Activated CD4-positive, alpha-beta T cell treated with anti-CD3 and anti-CD28 coated beads, Interleukin-2, amount 10 ng/mL, durations not matched to agents 24 days and 14 days (primary cell): ENCODE results near the gene DEPDC5. TPM values are rescaled to one million over a fixed set of nuclear protein-coding genes. Genes with fewer than 3 reads are reported as not detected.

Experiments
- DNase-seq: peaks from one replicate; pipeline ENCODE4 v3.0.0; 2022
- H3K27ac Mint-ChIP-seq: one replicate; pipeline ENCODE4 v1.8.0; 2022; ENCODE audit warnings: mild to moderate bottlenecking, mixed read lengths
- H3K27me3 Mint-ChIP-seq: one replicate; pipeline ENCODE4 v1.8.0; 2022; ENCODE audit warnings: mixed read lengths
- H3K36me3 Mint-ChIP-seq: one replicate; pipeline ENCODE4 v1.8.0; 2022; ENCODE audit warnings: low read depth, mild to moderate bottlenecking, mixed read lengths
- H3K4me1 Mint-ChIP-seq: one replicate; pipeline ENCODE4 v1.8.0; 2021; ENCODE audit warnings: mixed read lengths
- H3K4me3 Mint-ChIP-seq: one replicate; pipeline ENCODE4 v1.8.0; 2022; ENCODE audit warnings: mild to moderate bottlenecking, moderate library complexity, mixed read lengths
- H3K9me3 Mint-ChIP-seq: one replicate; pipeline ENCODE4 v1.8.0; 2021; ENCODE audit warnings: mixed read lengths
- intact Hi-C: fragments of 100-400 bp; cut with micrococcal nuclease; formaldehyde crosslinking; loops from one replicate; pipeline ENCODE4 v1.15.1; 2023
- total RNA-seq: library from RNA; stranded (reverse); gene quantifications from 2 replicates; pipeline ENCODE4 v1.2.3, GENCODE V29; 2022

Gene DEPDC5
- total RNA-seq, 1 donor from 2014 or later = 37.9 TPM

DNA sequence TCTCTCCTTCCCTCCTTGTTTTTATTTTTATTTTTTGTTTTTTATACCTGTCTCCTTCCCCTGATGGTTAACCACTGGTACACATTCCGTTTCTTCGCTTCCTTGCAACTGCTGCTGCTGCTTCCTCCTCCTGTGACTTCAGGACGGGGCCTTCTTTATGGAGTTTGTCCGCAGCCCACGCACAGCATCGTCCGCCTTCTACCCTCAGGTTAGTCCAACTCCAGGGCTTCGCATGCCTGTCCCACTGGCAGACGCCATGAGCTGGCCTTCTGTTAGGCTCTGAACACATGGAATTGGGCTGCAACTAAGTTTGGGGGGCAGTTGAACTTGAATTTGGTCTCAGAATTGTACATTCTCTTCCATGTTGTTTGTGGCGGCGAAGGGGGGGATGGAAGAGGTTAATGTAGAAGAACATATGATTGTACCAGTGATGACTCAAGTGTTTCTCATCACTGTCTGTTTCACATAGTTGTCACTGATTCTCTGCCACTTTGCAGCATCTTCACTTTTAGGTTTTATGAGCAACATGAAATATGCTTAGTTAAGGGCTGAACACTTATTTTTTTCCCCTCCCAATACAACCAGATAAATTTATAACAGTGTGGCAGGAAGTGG is 107.5 kb downstream of the DEPDC5 start:
- intact Hi-C loops = no loop called here
- H3K36me3 Mint-ChIP-seq = peaks cover 12% of the 10 kb centered on the region
- H3K27ac Mint-ChIP-seq = no peak overlapping the region
- H3K27me3 Mint-ChIP-seq = no peaks in the 10 kb centered on the region
- DNase-seq = no peak
- no peak overlapping the region for H3K4me3 Mint-ChIP-seq
- no peaks in the 10 kb centered on the region for H3K9me3 Mint-ChIP-seq
- H3K4me1 Mint-ChIP-seq = peaks cover 5% of the 10 kb centered on the region

DNA sequence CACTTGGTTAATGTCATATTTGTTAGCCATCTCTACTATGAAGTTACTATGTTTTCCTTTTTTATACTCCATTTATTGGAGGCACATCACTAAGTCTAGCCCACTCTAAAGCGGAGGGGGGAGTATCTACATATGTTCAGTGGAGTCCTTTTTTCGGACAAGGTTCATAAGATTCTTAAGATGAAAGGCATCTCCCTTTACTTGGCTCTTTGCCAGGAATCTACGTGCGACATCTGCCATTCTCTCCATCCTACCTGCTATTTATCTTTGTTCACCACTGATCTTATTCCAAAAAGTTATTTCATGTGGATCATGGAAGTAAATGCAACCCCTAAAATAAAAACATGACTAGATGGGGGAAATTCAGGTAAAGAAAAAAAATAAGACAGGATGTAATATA is 113.1 kb downstream of the DEPDC5 start:
- no peaks in the 10 kb centered on the region for H3K27me3 Mint-ChIP-seq
- intact Hi-C loops = no loop called here
- H3K9me3 Mint-ChIP-seq = no peaks in the 10 kb centered on the region
- no peak overlapping the region for H3K27ac Mint-ChIP-seq
- H3K4me1 Mint-ChIP-seq = peaks cover 2% of the 10 kb centered on the region
- DNase-seq = no peak
- no peak overlapping the region for H3K4me3 Mint-ChIP-seq
- H3K36me3 Mint-ChIP-seq = peaks cover 12% of the 10 kb centered on the region

DNA sequence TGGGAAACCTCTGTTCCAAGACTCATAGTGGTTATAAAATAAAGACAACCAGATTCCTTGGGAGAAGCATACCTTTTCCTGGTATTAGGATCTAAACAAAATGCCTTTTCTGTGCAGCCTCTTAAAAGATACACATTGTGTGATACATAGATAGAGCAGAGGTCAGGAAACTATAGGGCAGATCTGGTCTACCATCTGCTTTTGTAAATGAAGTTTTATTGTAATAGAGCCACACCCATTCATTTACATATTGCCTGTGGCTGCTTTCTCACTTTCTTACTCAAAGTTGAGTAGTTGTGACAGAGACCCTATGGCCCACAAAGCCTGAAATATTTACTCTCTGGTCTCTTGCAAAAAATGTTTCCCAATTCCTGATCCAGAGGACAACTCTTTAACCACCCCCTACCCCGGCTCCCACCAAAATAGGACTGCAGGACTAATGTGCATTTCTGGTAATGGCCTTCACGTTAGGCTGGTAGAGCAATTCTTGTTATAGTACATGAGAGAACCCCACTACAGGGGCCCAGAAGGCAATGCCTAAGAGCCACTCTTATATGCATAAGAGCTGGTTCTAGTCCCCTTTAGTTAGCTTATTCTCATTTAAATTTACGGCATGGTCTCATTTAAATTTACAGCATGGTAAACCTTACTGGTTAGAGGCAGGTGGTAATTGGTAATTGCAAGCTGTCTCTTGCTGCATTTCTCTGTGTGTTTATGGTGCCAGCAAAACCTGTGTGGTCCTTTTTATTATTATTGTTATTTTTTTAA is 113.8 kb downstream of the DEPDC5 start:
- no peak overlapping the region for H3K4me3 Mint-ChIP-seq
- no peaks in the 10 kb centered on the region for H3K27me3 Mint-ChIP-seq
- intact Hi-C loops = no loop called here
- peaks cover 2% of the 10 kb centered on the region for H3K4me1 Mint-ChIP-seq
- no peak for DNase-seq
- no peaks in the 10 kb centered on the region for H3K9me3 Mint-ChIP-seq
- H3K27ac Mint-ChIP-seq = no peak overlapping the region
- peaks cover 13% of the 10 kb centered on the region for H3K36me3 Mint-ChIP-seq

DNA sequence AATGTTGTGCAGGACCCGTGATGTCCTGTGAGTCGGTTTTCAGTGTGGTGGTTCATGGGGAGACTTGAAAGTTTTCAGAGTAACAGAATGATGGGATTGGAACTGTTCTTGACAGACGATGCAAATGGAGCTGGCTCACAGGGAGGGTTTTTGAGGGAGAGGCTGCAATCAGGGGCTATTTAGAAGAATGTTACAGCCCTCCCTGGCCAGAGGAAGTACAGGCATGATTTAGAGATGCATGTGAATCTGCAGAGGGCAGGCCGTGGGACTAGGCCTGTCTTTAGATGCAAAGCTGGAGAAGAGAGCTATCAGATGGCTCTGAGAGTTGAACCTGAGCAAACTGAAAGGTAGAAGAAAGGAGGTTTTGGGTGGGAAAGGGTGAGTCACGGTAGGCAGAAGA is 115.9 kb downstream of the DEPDC5 start:
- intact Hi-C loops = no loop called here
- peaks cover 23% of the 10 kb centered on the region for H3K36me3 Mint-ChIP-seq
- no peak for DNase-seq
- no peaks in the 10 kb centered on the region for H3K27me3 Mint-ChIP-seq
- no peak overlapping the region for H3K4me3 Mint-ChIP-seq
- peaks cover 2% of the 10 kb centered on the region for H3K4me1 Mint-ChIP-seq
- no peak overlapping the region for H3K27ac Mint-ChIP-seq
- H3K9me3 Mint-ChIP-seq = no peaks in the 10 kb centered on the region

DNA sequence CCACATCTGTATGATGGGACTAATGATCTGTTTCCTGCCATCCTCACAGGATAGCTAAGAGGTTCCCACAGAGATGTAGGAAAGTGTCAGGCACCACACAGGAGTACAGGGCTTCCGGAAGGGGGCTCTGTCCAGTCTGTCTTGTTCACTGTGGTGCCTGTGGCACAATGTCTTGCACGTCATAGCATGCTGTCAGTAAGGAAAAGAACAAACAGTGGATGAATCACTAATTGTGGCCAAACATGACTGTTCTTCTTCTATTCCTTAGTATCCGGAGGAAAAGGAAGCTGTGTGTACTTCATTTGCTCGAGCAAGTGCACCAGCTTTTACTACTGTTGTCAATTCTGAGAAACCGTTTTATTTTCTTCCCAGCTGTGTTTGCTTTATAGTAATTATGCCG is 117.1 kb downstream of the DEPDC5 start:
- Mint-ChIP-seq H3K27ac (no peak overlapping the region), H3K4me3 (no peak overlapping the region)
- intact Hi-C loops = no loop called here

DNA sequence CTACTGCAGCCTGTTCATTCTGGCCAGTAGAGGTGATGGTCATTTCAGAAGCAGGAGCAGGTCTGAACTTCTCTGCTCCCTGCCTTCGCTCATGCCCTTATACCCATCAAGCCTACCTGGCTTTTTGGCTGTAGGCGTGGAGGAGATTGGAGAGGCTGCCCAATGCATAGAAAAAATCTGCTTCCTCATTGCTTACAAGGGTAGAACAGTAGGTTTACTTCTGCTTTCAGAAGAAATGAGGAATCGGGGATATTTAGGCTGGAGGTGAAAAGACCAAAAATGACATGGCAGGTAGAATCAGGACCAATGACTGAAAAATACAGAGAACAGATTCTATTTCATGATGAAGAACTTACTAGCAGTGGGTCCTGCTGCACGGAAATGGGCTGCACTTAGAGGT is 117.7 kb downstream of the DEPDC5 start:
- intact Hi-C loops = no loop called here
- Mint-ChIP-seq H3K9me3 (no peaks in the 10 kb centered on the region), H3K27me3 (no peaks in the 10 kb centered on the region), H3K27ac (no peak overlapping the region), H3K4me3 (no peak overlapping the region), H3K36me3 (peaks cover 27% of the 10 kb centered on the region), H3K4me1 (peaks cover 2% of the 10 kb centered on the region)
- DNase-seq = no peak

More for the DNA sequence above, 117.1 kb downstream of the DEPDC5 start:
- no peak for DNase-seq
- H3K4me1 Mint-ChIP-seq = peaks cover 2% of the 10 kb centered on the region
- H3K27me3 Mint-ChIP-seq = no peaks in the 10 kb centered on the region
- peaks cover 24% of the 10 kb centered on the region for H3K36me3 Mint-ChIP-seq
- no peaks in the 10 kb centered on the region for H3K9me3 Mint-ChIP-seq

DNA sequence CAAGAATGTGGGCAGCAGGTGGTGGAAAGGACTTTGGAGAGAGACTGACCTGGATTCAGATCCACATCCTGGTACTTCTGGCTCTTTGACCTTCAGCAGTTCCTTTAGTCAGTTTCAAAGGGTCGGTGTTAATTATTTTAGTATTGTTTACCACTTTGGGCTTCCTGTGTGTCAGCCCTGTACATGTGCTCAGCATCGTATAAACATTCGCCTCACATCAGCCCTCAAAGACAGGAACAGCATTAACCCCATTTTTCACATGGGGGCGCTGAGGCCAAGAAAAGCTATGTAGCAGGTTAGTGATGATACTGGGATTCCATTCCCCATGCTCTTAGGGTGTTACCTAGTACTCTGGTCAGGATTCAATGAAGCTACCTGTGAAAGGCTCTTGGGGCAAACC is 118.4 kb downstream of the DEPDC5 start:
- Mint-ChIP-seq H3K4me3 (no peak overlapping the region), H3K27me3 (no peaks in the 10 kb centered on the region), H3K36me3 (peaks cover 27% of the 10 kb centered on the region), H3K4me1 (peaks cover 2% of the 10 kb centered on the region), H3K9me3 (no peaks in the 10 kb centered on the region), H3K27ac (no peak overlapping the region)
- DNase-seq = peak; percentile 65
- intact Hi-C loops = no loop called here

DNA sequence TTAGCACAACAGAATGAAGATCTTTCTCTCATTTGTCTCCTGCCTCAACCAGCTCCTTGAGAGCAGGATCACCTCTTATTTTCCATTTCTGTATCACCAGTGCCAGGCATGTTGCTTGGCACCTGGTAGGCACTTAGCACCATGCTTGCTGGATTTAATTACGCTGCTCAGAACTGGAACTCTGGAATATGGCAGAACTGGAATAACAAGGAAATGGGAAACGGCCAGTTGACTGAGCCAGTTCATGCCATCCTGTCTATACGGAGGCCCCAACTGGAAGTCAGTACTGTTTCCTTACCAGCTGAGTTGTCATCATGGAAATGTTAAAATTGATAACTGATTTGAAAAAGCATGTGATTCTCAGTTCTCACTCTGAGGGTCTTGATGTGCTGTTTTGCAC is 121.0 kb downstream of the DEPDC5 start:
- intact Hi-C loops = no loop called here
- Mint-ChIP-seq H3K27ac (no peak overlapping the region), H3K9me3 (no peaks in the 10 kb centered on the region), H3K4me3 (no peak overlapping the region), H3K27me3 (no peaks in the 10 kb centered on the region), H3K36me3 (peaks cover 31% of the 10 kb centered on the region), H3K4me1 (no peaks in the 10 kb centered on the region)
- no peak for DNase-seq

DNA sequence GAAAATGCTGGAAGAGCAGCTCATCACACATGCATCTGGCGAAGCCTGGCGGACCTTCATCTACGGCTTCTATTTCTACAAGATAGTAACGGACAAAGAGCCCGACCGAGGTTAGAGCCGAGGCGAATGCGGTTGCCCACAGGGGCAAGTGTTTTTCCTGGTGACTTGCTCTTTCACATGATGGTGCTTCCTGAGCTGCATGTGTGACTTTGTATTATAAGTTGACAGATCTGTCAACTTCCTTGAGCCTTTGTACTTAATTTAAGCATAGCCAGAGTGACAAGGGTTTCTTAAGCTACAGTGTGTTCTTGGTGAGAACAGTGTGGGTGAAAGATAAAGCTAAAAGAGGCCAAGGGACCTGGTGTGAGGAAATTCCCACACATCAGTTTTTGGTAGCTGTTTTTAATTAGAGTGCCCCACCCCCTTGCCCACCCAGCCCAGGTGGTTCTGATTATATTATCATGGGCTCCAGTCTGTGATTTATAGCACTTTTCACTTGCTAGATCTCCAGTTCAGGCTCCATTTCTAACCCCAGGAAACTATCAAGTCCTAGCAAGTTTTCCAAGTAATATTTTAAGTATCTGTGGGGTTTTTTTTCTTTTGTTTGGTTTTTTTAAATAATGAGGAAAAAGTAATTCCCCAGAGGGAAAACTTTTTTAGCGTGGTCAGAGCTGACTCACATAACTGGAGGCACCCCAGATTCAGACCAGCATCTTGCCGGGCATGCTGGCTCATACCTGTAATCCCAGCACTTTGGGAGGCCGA is 122.5 kb downstream of the DEPDC5 start:
- Mint-ChIP-seq H3K27me3 (no peaks in the 10 kb centered on the region), H3K4me1 (no peaks in the 10 kb centered on the region), H3K9me3 (no peaks in the 10 kb centered on the region), H3K36me3 (peaks cover 24% of the 10 kb centered on the region), H3K27ac (no peak overlapping the region), H3K4me3 (no peak overlapping the region)
- DNase-seq = no peak
- intact Hi-C loops = no loop called here

DNA sequence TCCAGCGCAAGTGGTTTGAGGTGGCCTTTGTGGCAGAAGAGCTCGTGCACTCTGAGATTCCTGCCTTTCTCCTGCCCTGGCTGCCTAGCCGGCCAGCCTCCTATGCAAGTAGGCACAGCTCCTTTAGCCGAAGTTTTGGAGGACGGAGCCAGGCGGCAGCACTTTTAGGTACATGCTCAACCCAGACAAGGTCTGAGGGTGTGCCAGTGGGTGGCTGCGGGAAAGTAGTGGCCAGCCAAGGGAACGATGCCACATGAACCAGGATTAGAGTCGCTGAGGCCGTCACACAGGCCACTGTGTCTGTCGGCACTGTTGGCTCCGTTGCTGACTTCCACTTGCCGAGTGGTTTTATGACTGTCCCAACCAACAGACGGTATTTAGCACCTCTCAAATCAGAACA is 125.8 kb downstream of the DEPDC5 start:
- intact Hi-C loops = no loop called here
- Mint-ChIP-seq H3K27me3 (no peaks in the 10 kb centered on the region), H3K4me3 (no peak overlapping the region), H3K9me3 (no peaks in the 10 kb centered on the region), H3K27ac (no peak overlapping the region), H3K4me1 (peaks cover 4% of the 10 kb centered on the region), H3K36me3 (peaks cover 9% of the 10 kb centered on the region)
- no peak for DNase-seq

DNA sequence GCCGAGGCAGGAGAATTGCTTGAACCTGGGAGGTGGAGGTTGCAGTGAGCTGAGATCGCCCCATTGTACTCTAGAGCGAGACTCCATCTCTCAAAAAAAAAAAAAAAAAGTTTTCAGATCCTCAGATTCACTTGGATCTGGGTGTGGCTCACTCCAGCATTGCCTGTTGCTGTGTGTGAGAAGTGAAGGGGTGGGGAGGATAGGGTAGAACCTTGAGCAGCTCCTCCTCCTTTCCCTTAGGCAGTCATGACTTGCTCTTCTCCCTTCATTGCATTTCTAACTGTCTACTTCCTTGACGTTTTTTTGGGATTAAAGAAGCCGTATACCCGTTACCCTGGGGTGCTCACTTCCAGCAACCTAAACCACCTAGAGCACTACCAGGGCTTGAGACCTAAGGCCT is 127.4 kb downstream of the DEPDC5 start:
- Mint-ChIP-seq H3K9me3 (no peaks in the 10 kb centered on the region), H3K27me3 (no peaks in the 10 kb centered on the region), H3K4me1 (peaks cover 4% of the 10 kb centered on the region), H3K4me3 (no peak overlapping the region), H3K36me3 (peaks cover 3% of the 10 kb centered on the region), H3K27ac (no peak overlapping the region)
- intact Hi-C loops = no loop called here
- DNase-seq = no peak

DNA sequence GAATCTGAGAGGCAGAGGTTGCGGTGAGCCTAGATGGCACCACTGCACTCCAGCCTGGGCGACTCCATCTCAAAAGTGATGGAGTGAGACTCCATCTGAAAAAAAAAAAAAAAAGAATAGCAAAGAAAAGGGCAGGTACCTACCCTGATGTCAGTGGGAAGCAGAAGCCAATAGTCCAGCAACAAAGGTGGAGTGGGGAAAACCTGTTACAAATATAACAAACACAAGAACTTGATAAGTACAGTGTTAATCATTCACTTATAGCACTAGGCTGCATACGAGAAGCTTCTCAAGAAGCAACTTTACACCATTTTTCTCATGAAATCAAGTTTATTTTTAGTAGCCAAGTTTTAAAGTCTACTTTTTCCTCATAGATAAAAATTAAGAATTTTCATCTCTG is 128.0 kb downstream of the DEPDC5 start:
- peaks cover 3% of the 10 kb centered on the region for H3K36me3 Mint-ChIP-seq
- H3K27ac Mint-ChIP-seq = no peak overlapping the region
- H3K27me3 Mint-ChIP-seq = no peaks in the 10 kb centered on the region
- peaks cover 4% of the 10 kb centered on the region for H3K4me1 Mint-ChIP-seq
- H3K9me3 Mint-ChIP-seq = no peaks in the 10 kb centered on the region
- no peak overlapping the region for H3K4me3 Mint-ChIP-seq
- DNase-seq = no peak
- intact Hi-C loops = no loop called here

DNA sequence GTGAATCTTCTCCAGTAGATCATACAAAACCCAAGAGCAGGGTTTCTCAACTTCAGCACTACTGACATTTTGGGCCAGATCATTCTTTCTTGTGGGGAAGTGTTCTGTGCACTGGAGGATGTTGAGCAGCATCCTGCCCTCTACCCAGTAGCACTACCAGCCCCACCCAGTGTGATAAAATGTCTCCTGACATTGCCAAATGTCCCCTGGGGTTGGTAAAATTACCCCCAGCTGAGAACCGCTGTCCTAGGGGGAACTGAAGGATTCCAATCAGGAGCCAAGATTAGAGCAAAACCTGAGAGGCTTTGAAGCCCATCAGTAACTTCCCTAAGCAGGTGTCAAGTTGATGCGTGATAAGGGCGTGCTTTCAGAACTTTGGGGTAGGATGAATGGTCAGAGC is 129.2 kb downstream of the DEPDC5 start:
- Mint-ChIP-seq H3K27ac (peak overlapping the region; percentile 24), H3K36me3 (peaks cover 3% of the 10 kb centered on the region)
- no peak for DNase-seq

DNA sequence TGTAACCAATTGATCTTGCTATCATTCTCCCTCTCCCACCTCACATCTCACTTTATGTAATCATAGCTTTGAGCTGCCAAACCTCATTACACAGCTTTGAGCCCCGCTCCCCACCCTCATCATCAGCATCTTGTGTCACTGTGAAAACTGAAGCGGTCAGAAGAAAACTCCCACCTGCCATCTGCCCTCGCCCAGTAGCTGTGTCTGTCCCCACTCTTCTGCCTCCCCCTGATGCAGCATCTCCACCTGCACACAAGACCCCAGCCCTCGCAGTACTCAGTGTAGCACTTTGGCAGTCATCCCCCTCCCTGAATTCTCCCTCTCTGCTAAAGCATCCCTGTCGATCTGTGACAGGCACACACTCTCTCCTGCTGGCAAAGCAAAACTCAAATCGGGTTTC is 130.2 kb downstream of the DEPDC5 start:
- peaks cover 3% of the 10 kb centered on the region for H3K36me3 Mint-ChIP-seq
- H3K4me1 Mint-ChIP-seq = peaks cover 4% of the 10 kb centered on the region
- H3K4me3 Mint-ChIP-seq = no peak overlapping the region
- no peaks in the 10 kb centered on the region for H3K27me3 Mint-ChIP-seq
- intact Hi-C loops = no loop called here
- no peak for DNase-seq
- no peak overlapping the region for H3K27ac Mint-ChIP-seq
- no peaks in the 10 kb centered on the region for H3K9me3 Mint-ChIP-seq

More for the DNA sequence above, 129.2 kb downstream of the DEPDC5 start:
- peaks cover 4% of the 10 kb centered on the region for H3K4me1 Mint-ChIP-seq
- no peaks in the 10 kb centered on the region for H3K9me3 Mint-ChIP-seq
- no peak overlapping the region for H3K4me3 Mint-ChIP-seq
- intact Hi-C loops = no loop called here
- H3K27me3 Mint-ChIP-seq = no peaks in the 10 kb centered on the region
